Thyroid gland (tissue), 4 donors: ENCODE results near the gene MBD3.

Experiments
- CTCF ChIP-seq, 6 experiments: fragments of 200-600 bp in 3 of 6; fragments of 450-650 bp in 3 of 6; sonication (generic) in 3 of 6; IDR thresholded peaks; one replicate each; pipeline ENCODE4 v1.5.1; 2016 to 2019; ENCODE audit warnings: antibody characterized with exemption in 6 of 6, mild to moderate bottlenecking in 2 of 6, inconsistent platforms in 1 of 6, moderate library complexity in 1 of 6
- POLR2A ChIP-seq, 2 donors: fragments of 450-650 bp; IDR thresholded peaks; one replicate each; pipeline ENCODE4 v1.6.1; 2017; ENCODE audit warnings: antibody characterized with exemption in 2 of 2, mild to moderate bottlenecking in 2 of 2, moderate library complexity in 1 of 2

GRCh38 chr19:1580382-1580781, 12.3 kb downstream of the MBD3 start:
- TF ChIP-seq CTCF (IDR thresholded peaks at IDR 0.05) (no peak), POLR2A (IDR thresholded peaks at IDR 0.05) (no peak)
